K562 (cell line): ENCODE measurements around the gene C11orf42.

Experiments used
- CTCF ChIP-seq, 3 experiments: IDR thresholded peaks in 2 of 3; conservative IDR thresholded peaks in 1 of 3; 2 replicates each; pipeline ENCODE4 v1.5.1; 2011 to 2012; ENCODE audit warnings: low read length in 3 of 3, mild to moderate bottlenecking in 3 of 3, control low read depth in 2 of 3, improper control_type of control experiment in 1 of 3, inconsistent platforms in 1 of 3, low read depth in 1 of 3, mixed read lengths in 1 of 3, moderate library complexity in 1 of 3; ENCODE audit not compliant: insufficient read depth in 2 of 3
- GTF2E2 ChIP-seq: fragments of 200-800 bp; sonication (Bioruptor generic); IDR thresholded peaks from 2 replicates; pipeline ENCODE4 v1.6.1; 2016; ENCODE audit warnings: missing genetic modification characterization, missing compliant biosample characterization
- TFE3 ChIP-seq: fragments of 450-650 bp; formaldehyde crosslinking; IDR thresholded peaks from 2 replicates; pipeline ENCODE4 v1.4.0; 2020; ENCODE audit warnings: mild to moderate bottlenecking, mixed read lengths
- ZBTB33 ChIP-seq: sonication (generic); formaldehyde crosslinking; IDR thresholded peaks from 2 replicates; pipeline ENCODE4 v1.8.1; 2023; ENCODE audit warnings: mild to moderate bottlenecking, missing genetic modification reagents
- TF ChIP-seq, protein P1 (sequence below), 2 experiments: IDR thresholded peaks in 1 of 2; conservative IDR thresholded peaks in 1 of 2; 2 replicates each; pipeline ENCODE4 v1.6.1; 2016; ENCODE audit warnings: low read depth in 2 of 2, mild to moderate bottlenecking in 1 of 2, missing compliant biosample characterization in 1 of 2, missing genetic modification characterization in 1 of 2, moderate library complexity in 1 of 2

- TF ChIP-seq TFE3, result no peak
- TF ChIP-seq CTCF (IDR thresholded peaks at IDR 0.05 in 2 of 3, conservative IDR thresholded peaks at IDR 0.05 in 1 of 3; ENCODE audit: insufficient read depth in 2 of 3, low read depth in 1 of 3, low read length in 3 of 3), result no peak
- TF ChIP-seq, protein P1, sequence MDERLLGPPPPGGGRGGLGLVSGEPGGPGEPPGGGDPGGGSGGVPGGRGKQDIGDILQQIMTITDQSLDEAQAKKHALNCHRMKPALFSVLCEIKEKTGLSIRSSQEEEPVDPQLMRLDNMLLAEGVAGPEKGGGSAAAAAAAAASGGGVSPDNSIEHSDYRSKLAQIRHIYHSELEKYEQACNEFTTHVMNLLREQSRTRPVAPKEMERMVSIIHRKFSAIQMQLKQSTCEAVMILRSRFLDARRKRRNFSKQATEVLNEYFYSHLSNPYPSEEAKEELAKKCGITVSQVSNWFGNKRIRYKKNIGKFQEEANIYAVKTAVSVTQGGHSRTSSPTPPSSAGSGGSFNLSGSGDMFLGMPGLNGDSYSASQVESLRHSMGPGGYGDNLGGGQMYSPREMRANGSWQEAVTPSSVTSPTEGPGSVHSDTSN (CRISPR knock-in tag; IDR thresholded peaks at IDR 0.05; ENCODE audit: low read depth), result no peak
- TF ChIP-seq, protein P1 (tag; conservative IDR thresholded peaks at IDR 0.05; ENCODE audit: low read depth), result no peak
- no peak for TF ChIP-seq ZBTB33
- TF ChIP-seq GTF2E2 (tag), result no peak
Measured at GRCh38 chr11:6240781-6241180, 35.4 kb downstream of the C11orf42 start.
